ENCODE data around the gene CHRNB1. TPM values are rescaled to one million over a fixed set of nuclear protein-coding genes. Genes with fewer than 3 reads are reported as not detected.

Gene CHRNB1
- polyA plus RNA-seq, 1 donor from 2014 or later, result 18.2 TPM

DNA sequence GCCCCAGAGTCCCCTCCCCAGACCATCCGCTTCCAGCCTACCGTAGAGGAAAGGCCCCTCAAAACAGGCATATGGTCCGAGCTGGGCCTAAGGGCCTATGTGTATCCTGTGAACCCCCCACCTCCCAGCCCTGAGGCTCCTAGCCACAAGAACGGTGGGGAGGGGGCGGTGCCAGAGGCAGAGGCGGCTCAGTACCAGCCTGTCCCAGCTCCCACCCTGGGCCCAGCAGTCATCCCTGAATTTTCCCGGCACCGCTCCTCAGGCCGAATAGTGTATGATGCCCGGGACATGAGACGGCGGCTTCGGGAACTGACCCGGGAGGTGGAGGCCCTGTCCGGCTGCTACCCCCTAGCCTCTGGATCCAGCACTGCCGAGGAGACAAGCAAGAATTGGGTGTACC lies 23.7 kb upstream of the CHRNB1 start:
- no peaks in the 10 kb centered on the region for H3K36me3 ChIP-seq (ENCODE audit: insufficient read depth, low read length)
- no peaks in the 10 kb centered on the region for H3K9me3 ChIP-seq (ENCODE audit: low read length)
- no peaks in the 10 kb centered on the region for H3K27me3 ChIP-seq (ENCODE audit: insufficient read depth, low read depth, low read length)
- TF ChIP-seq, protein P1, sequence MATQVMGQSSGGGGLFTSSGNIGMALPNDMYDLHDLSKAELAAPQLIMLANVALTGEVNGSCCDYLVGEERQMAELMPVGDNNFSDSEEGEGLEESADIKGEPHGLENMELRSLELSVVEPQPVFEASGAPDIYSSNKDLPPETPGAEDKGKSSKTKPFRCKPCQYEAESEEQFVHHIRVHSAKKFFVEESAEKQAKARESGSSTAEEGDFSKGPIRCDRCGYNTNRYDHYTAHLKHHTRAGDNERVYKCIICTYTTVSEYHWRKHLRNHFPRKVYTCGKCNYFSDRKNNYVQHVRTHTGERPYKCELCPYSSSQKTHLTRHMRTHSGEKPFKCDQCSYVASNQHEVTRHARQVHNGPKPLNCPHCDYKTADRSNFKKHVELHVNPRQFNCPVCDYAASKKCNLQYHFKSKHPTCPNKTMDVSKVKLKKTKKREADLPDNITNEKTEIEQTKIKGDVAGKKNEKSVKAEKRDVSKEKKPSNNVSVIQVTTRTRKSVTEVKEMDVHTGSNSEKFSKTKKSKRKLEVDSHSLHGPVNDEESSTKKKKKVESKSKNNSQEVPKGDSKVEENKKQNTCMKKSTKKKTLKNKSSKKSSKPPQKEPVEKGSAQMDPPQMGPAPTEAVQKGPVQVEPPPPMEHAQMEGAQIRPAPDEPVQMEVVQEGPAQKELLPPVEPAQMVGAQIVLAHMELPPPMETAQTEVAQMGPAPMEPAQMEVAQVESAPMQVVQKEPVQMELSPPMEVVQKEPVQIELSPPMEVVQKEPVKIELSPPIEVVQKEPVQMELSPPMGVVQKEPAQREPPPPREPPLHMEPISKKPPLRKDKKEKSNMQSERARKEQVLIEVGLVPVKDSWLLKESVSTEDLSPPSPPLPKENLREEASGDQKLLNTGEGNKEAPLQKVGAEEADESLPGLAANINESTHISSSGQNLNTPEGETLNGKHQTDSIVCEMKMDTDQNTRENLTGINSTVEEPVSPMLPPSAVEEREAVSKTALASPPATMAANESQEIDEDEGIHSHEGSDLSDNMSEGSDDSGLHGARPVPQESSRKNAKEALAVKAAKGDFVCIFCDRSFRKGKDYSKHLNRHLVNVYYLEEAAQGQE (IDR thresholded peaks at IDR 0.05; ENCODE audit: borderline replicate concordance), result no peak
- TF ChIP-seq POLR2AphosphoS5 (IDR thresholded peaks at IDR 0.05), result no peak
- TF ChIP-seq EP300 (conservative IDR thresholded peaks at IDR 0.05; ENCODE audit: poor library complexity, severe bottlenecking), result no peak
- no peak for TF ChIP-seq RAD21 (conservative IDR thresholded peaks at IDR 0.05)
- no peak for TF ChIP-seq SMC3 (conservative IDR thresholded peaks at IDR 0.05; ENCODE audit: poor library complexity)
- no peak for TF ChIP-seq MXI1 (conservative IDR thresholded peaks at IDR 0.05; ENCODE audit: poor library complexity, severe bottlenecking)
- TF ChIP-seq TAF1 (IDR thresholded peaks at IDR 0.05; ENCODE audit: low read depth), result no peak
- TF ChIP-seq, protein P2, sequence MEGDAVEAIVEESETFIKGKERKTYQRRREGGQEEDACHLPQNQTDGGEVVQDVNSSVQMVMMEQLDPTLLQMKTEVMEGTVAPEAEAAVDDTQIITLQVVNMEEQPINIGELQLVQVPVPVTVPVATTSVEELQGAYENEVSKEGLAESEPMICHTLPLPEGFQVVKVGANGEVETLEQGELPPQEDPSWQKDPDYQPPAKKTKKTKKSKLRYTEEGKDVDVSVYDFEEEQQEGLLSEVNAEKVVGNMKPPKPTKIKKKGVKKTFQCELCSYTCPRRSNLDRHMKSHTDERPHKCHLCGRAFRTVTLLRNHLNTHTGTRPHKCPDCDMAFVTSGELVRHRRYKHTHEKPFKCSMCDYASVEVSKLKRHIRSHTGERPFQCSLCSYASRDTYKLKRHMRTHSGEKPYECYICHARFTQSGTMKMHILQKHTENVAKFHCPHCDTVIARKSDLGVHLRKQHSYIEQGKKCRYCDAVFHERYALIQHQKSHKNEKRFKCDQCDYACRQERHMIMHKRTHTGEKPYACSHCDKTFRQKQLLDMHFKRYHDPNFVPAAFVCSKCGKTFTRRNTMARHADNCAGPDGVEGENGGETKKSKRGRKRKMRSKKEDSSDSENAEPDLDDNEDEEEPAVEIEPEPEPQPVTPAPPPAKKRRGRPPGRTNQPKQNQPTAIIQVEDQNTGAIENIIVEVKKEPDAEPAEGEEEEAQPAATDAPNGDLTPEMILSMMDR (IDR thresholded peaks at IDR 0.05; ENCODE audit: poor library complexity, severe bottlenecking), result no peak
- TF ChIP-seq EZH2 (IDR thresholded peaks at IDR 0.05; ENCODE audit: borderline replicate concordance, insufficient read depth, low read length, poor library complexity, severe bottlenecking), result no peak
- H3K4me2 ChIP-seq (ENCODE audit: low read length), result no peak overlapping the region
- no peak overlapping the region for H2AFZ ChIP-seq (ENCODE audit: low read depth, low read length)
- no peaks in the 10 kb centered on the region for H3K9me2 ChIP-seq (ENCODE audit: insufficient read depth, low read length)
- no peaks in the 10 kb centered on the region for H3K79me2 ChIP-seq (replicated peaks; ENCODE audit: insufficient read depth, low read length)
- H3K4me3 ChIP-seq (ENCODE audit: low read length), result no peak overlapping the region
- no peak overlapping the region for H3K9ac ChIP-seq (ENCODE audit: low read length)
- no peaks in the 10 kb centered on the region for H3F3A ChIP-seq (ENCODE audit: insufficient read depth, low read length, poor library complexity, severe bottlenecking)
- no peak overlapping the region for H3K27ac ChIP-seq (ENCODE audit: low read length)
- peaks cover 3% of the 10 kb centered on the region for H4K20me1 ChIP-seq (ENCODE audit: insufficient read depth)

DNA sequence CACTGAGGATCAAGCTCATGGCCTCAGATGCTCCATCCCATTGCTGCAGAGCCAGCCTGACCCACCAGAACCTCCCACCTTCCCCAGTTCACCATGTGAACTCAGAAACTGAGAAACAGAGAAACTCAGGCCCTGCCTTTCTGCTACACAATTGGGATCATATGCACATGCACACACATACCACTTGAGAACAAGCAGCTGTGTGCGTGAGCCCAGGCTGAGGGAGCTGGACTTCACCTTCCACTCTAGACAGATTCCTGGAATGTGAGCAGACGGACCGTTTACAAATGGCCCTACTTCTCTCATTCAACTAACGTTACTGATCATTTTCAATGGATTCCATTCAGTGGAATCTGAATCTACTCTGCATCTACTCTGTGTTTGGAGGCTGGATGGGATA lies 21.2 kb upstream of the CHRNB1 start:
- H3K4me3 ChIP-seq (ENCODE audit: low read length), result no peak overlapping the region
- H3K79me2 ChIP-seq (replicated peaks; ENCODE audit: insufficient read depth, low read length), result no peaks in the 10 kb centered on the region
- TF ChIP-seq, protein P2 (IDR thresholded peaks at IDR 0.05; ENCODE audit: poor library complexity, severe bottlenecking), result no peak
- TF ChIP-seq SMC3 (conservative IDR thresholded peaks at IDR 0.05; ENCODE audit: poor library complexity) (no peak), POLR2AphosphoS5 (IDR thresholded peaks at IDR 0.05) (no peak), RAD21 (conservative IDR thresholded peaks at IDR 0.05) (no peak), TAF1 (IDR thresholded peaks at IDR 0.05; ENCODE audit: low read depth) (no peak), EZH2 (IDR thresholded peaks at IDR 0.05; ENCODE audit: borderline replicate concordance, insufficient read depth, low read length, poor library complexity, severe bottlenecking) (no peak), EP300 (conservative IDR thresholded peaks at IDR 0.05; ENCODE audit: poor library complexity, severe bottlenecking) (no peak), MXI1 (conservative IDR thresholded peaks at IDR 0.05; ENCODE audit: poor library complexity, severe bottlenecking) (no peak)
- TF ChIP-seq, protein P1 (IDR thresholded peaks at IDR 0.05; ENCODE audit: borderline replicate concordance), result no peak
- no peak overlapping the region for H3K9ac ChIP-seq (ENCODE audit: low read length)
- no peaks in the 10 kb centered on the region for H4K20me1 ChIP-seq (ENCODE audit: insufficient read depth)
- H3F3A ChIP-seq (ENCODE audit: insufficient read depth, low read length, poor library complexity, severe bottlenecking), result no peaks in the 10 kb centered on the region
- H3K27me3 ChIP-seq (ENCODE audit: insufficient read depth, low read depth, low read length), result no peaks in the 10 kb centered on the region
- H3K4me2 ChIP-seq (ENCODE audit: low read length), result no peak overlapping the region
- no peaks in the 10 kb centered on the region for H3K9me3 ChIP-seq (ENCODE audit: low read length)
- H2AFZ ChIP-seq (ENCODE audit: low read depth, low read length), result no peak overlapping the region
- no peaks in the 10 kb centered on the region for H3K9me2 ChIP-seq (ENCODE audit: insufficient read depth, low read length)
- H3K27ac ChIP-seq (ENCODE audit: low read length), result no peak overlapping the region
- H3K36me3 ChIP-seq (ENCODE audit: insufficient read depth, low read length), result no peaks in the 10 kb centered on the region
